ENCODE data around the gene ISM2.

ISM2 gene

GRCh38 chr14:77473921-77474320, 24.7 kb downstream of the ISM2 start:
- no peak for DNase-seq (ENCODE audit: extremely low read depth, low read depth)
- no peak for TF ChIP-seq CTCF (IDR thresholded peaks at IDR 0.05; ENCODE audit: low read depth, low read length, missing control alignments)
- H3K4me3 ChIP-seq (replicated peaks; ENCODE audit: low read depth, low read length), result no peak overlapping the region

GRCh38 chr14:77470224-77470870, 28.3 kb downstream of the ISM2 start:
- no peak for DNase-seq (ENCODE audit: extremely low read depth, low read depth)
- no peak for TF ChIP-seq CTCF (IDR thresholded peaks at IDR 0.05; ENCODE audit: low read depth, low read length, missing control alignments)
- H3K4me3 ChIP-seq (replicated peaks; ENCODE audit: low read depth, low read length), result no peak overlapping the region

- DNase-seq (ENCODE audit: extremely low read depth, low read depth), result no peak
- TF ChIP-seq CTCF (IDR thresholded peaks at IDR 0.05; ENCODE audit: low read depth, low read length, missing control alignments), result no peak
- no peak overlapping the region for H3K4me3 ChIP-seq (replicated peaks; ENCODE audit: low read depth, low read length)
These were observed 29.1 kb downstream of the ISM2 start for GRCh38 chr14:77469539-77469938.

- H3K4me3 ChIP-seq (replicated peaks; ENCODE audit: low read depth, low read length), result no peak overlapping the region
- TF ChIP-seq CTCF (IDR thresholded peaks at IDR 0.05; ENCODE audit: low read depth, low read length, missing control alignments), result no peak
- no peak for DNase-seq (ENCODE audit: extremely low read depth, low read depth)
These were observed 29.5 kb downstream of the ISM2 start for GRCh38 chr14:77469067-77469505.

- no peak for TF ChIP-seq CTCF (IDR thresholded peaks at IDR 0.05; ENCODE audit: low read depth, low read length, missing control alignments)
- DNase-seq (ENCODE audit: extremely low read depth, low read depth), result no peak
These were observed 30.8 kb downstream of the ISM2 start for GRCh38 chr14:77467801-77468200.

GRCh38 chr14:77459072-77459723, 39.4 kb downstream of the ISM2 start:
- peak; percentile 70 for TF ChIP-seq CTCF (IDR thresholded peaks at IDR 0.05; ENCODE audit: low read depth, low read length, missing control alignments)
- H3K4me3 ChIP-seq (replicated peaks; ENCODE audit: low read depth, low read length), result peak overlapping the region; percentile 94
- peak; percentile 45 for DNase-seq (ENCODE audit: extremely low read depth, low read depth)

More at GRCh38 chr14:77467801-77468200, 30.8 kb downstream of the ISM2 start:
- H3K4me3 ChIP-seq (replicated peaks; ENCODE audit: low read depth, low read length), result no peak overlapping the region

Measured in HFF-Myc (cell line).